ENCODE results near the gene XIRP2.

Gene XIRP2

DNA sequence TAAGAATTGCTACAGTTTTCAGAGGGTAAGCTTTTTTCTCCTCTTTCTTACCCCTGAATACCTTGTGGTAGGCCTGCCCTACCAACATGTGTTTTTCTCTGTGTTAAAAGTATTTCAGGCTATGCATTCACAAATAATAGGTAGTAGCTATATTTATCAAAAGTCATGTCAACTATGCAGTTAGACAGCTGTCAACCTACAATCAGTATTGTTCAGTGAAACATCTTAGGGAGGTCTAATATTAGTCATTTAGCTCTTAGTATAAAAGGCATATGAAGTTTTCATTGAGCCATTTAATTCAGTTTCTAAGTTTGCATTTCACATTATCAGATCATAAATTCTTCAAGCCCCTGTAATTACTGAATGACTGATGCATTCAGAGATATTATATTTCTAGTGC lies 36.7 kb downstream of the XIRP2 start:
- TF ChIP-seq, protein P1, sequence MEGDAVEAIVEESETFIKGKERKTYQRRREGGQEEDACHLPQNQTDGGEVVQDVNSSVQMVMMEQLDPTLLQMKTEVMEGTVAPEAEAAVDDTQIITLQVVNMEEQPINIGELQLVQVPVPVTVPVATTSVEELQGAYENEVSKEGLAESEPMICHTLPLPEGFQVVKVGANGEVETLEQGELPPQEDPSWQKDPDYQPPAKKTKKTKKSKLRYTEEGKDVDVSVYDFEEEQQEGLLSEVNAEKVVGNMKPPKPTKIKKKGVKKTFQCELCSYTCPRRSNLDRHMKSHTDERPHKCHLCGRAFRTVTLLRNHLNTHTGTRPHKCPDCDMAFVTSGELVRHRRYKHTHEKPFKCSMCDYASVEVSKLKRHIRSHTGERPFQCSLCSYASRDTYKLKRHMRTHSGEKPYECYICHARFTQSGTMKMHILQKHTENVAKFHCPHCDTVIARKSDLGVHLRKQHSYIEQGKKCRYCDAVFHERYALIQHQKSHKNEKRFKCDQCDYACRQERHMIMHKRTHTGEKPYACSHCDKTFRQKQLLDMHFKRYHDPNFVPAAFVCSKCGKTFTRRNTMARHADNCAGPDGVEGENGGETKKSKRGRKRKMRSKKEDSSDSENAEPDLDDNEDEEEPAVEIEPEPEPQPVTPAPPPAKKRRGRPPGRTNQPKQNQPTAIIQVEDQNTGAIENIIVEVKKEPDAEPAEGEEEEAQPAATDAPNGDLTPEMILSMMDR (IDR thresholded peaks at IDR 0.05; ENCODE audit: borderline replicate concordance, control extremely low read depth, extremely low read depth, insufficient read depth, missing control alignments), result no peak
- in situ Hi-C loops (cut with MboI; ENCODE audit: low sequenced_read_pairs, unreplicated experiment), result no loop called here
- no peak for DNase-seq (ENCODE audit: low spot score)

DNA sequence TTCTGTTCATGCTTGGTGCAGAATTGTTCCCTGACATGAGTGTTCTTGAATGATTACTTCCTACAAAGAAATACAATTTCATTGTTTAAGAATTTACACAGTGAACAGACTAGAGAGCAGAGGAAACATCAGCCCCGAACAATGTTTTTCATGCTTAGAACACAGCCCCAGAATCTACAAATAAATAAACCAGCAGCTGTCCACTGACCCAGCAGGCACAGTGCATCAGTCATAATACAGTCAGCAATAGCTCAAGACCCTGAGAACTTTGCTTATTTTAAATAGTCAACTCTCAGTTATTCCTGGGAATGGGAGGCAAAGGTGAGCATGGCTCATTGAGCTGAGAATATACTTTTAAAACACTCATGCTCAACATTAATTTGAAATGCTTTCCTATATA lies 38.4 kb downstream of the XIRP2 start:
- TF ChIP-seq, protein P1 (IDR thresholded peaks at IDR 0.05; ENCODE audit: borderline replicate concordance, control extremely low read depth, extremely low read depth, insufficient read depth, missing control alignments), result no peak
- in situ Hi-C loops (cut with MboI; ENCODE audit: low sequenced_read_pairs, unreplicated experiment), result no loop called here
- no peak for DNase-seq (ENCODE audit: low spot score)

DNA sequence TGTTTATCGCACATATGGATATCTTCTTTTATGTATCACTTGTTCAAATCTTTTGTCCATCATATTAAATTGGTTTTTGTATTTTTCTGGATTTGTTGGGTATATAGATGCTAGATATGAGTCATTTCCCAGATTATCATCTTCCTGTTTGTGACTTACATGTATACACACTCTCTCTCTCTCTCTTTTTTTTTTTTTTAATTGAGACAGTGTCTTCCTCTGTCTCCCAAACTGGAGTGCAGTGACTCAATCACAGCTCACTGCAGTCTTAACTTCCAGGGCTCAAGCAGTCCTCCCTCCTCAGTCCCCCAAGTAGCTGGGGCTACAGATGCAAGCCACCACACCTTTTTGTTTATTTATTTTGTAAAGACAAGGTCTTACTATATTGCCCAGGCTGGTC lies 43.8 kb downstream of the XIRP2 start:
- in situ Hi-C loops (cut with MboI; ENCODE audit: low sequenced_read_pairs, unreplicated experiment), result no loop called here
- no peak for DNase-seq (ENCODE audit: low spot score)
- TF ChIP-seq, protein P1 (IDR thresholded peaks at IDR 0.05; ENCODE audit: borderline replicate concordance, control extremely low read depth, extremely low read depth, insufficient read depth, missing control alignments), result no peak

DNA sequence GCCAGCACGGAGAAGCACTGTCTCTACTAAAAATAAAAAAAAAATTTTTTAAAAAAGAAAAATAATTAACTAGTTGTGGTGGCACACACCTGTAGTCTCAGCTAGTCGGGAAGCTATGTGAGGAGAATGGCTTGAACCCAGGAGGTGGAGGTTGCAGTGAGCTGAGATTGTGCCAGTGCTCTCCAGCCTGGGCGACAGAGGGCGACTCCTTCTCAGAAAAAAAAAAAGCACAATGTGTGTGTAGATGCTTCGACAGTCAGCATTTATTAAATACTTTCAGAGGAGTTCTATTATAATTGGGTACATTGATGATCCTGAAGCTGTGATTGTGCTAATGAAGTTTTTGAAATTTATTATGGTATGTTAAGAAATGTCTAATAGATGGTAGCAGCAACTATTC lies 46.5 kb downstream of the XIRP2 start:
- in situ Hi-C loops (cut with MboI; ENCODE audit: low sequenced_read_pairs, unreplicated experiment), result no loop called here
- DNase-seq (ENCODE audit: low spot score), result no peak
- TF ChIP-seq, protein P1 (IDR thresholded peaks at IDR 0.05; ENCODE audit: borderline replicate concordance, control extremely low read depth, extremely low read depth, insufficient read depth, missing control alignments), result no peak

DNA sequence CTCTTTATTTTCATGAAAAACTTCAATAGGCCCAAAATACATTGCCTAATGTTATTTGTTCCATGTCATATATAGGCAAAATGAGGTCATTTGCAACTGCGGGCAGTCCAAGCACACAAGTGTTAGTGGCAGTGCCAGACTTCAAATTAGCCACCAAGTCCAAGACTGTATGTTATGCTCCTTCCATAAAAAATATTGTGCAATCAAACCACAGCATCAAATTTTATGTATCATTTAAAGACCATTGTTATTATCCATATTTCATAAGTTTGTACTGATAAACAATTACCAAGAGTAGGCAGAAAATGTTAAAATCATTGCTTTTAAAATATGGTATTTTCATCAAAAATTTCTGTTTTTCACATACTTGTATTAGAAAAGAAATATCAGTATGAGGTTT lies 54.1 kb downstream of the XIRP2 start:
- TF ChIP-seq, protein P1 (IDR thresholded peaks at IDR 0.05; ENCODE audit: borderline replicate concordance, control extremely low read depth, extremely low read depth, insufficient read depth, missing control alignments), result no peak
- DNase-seq (ENCODE audit: low spot score), result no peak
- in situ Hi-C loops (cut with MboI; ENCODE audit: low sequenced_read_pairs, unreplicated experiment), result no loop called here

DNA sequence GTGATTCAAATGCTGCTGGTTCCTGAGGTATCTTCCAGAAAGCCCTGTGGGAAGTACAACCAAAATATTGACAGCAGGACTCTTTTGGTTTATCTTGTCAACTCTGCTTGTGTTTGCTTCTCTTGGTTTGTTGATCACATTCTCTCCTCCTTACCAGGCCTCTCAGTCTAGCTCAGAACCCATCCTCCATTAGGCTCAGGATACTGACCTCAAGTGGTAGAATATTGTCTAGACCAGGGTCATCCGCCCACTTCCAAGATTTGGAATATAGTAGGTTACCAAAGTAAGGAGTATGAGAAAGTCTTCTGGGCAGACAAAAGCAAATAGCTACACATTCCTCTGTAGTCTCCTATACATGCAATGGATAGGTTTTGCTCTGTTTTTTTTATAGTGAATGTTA lies 56.6 kb downstream of the XIRP2 start:
- TF ChIP-seq, protein P1 (IDR thresholded peaks at IDR 0.05; ENCODE audit: borderline replicate concordance, control extremely low read depth, extremely low read depth, insufficient read depth, missing control alignments), result no peak
- in situ Hi-C loops (cut with MboI; ENCODE audit: low sequenced_read_pairs, unreplicated experiment), result no loop called here

DNA sequence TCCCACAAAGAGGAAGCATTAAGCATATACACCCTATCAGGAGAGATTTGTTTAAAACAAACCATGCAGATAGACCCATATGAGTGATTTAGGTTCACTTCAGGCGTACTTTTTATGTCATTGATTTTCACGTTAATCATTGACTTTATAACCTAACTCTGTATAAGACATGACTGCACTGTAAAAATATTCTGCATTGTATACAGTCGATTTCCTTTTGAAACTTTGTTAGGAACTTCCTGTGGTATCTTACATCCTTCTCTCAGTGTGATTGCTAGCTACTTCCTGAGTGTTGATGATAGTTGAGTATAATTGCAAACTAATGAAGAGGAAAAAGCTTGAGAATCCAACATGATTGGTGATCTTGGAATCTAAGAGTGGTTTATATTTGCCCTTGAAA lies 69.4 kb downstream of the XIRP2 start:
- in situ Hi-C loops (cut with MboI; ENCODE audit: low sequenced_read_pairs, unreplicated experiment), result no loop called here
- TF ChIP-seq, protein P1 (IDR thresholded peaks at IDR 0.05; ENCODE audit: borderline replicate concordance, control extremely low read depth, extremely low read depth, insufficient read depth, missing control alignments), result no peak

More for the DNA sequence above, 56.6 kb downstream of the XIRP2 start:
- no peak for DNase-seq (ENCODE audit: low spot score)

More for the DNA sequence above, 69.4 kb downstream of the XIRP2 start:
- no peak for DNase-seq (ENCODE audit: low spot score)

Measured in GM13976 (cell line).